HG02885 (cell line): ENCODE results near the gene PNPLA7.
"Not testable (repeated sequence)": the region's sequence is repeated elsewhere in the genome, so short reads cannot be mapped to it uniquely, and the experiment has no call there.

Source experiments
- ATAC-seq: cut with Tn5 transposase; IDR thresholded peaks from one replicate; pipeline ENCODE4 v1.9.1; 2021; ENCODE audit warnings: mild to moderate bottlenecking; ENCODE audit not compliant: unreplicated experiment, poor library complexity

The PNPLA7 gene

GRCh38 chr9:137575716-137576411 is 25.7 kb upstream of the PNPLA7 start:
- ATAC-seq = no peak

- ATAC-seq = no peak
These were observed 25.1 kb upstream of the PNPLA7 start for GRCh38 chr9:137575364-137575715.

- ATAC-seq = no peak
These were observed 24.0 kb upstream of the PNPLA7 start for GRCh38 chr9:137574192-137574591.

- no peak for ATAC-seq
These were observed 20.4 kb upstream of the PNPLA7 start for GRCh38 chr9:137570566-137570965.

- ATAC-seq = no peak
These were observed 19.5 kb upstream of the PNPLA7 start for GRCh38 chr9:137569609-137570203.

GRCh38 chr9:137568445-137568844 is 18.2 kb upstream of the PNPLA7 start:
- ATAC-seq = not testable (repeated sequence)

GRCh38 chr9:137564817-137565411 is 14.7 kb upstream of the PNPLA7 start:
- no peak for ATAC-seq

GRCh38 chr9:137564134-137564533 is 13.9 kb upstream of the PNPLA7 start:
- no peak for ATAC-seq

GRCh38 chr9:137558127-137558526 is 7.9 kb upstream of the PNPLA7 start:
- no peak for ATAC-seq

- ATAC-seq = no peak
These were observed 6.1 kb upstream of the PNPLA7 start for GRCh38 chr9:137556069-137556838.

GRCh38 chr9:137555179-137555578 is 5.0 kb upstream of the PNPLA7 start:
- ATAC-seq = no peak

GRCh38 chr9:137554349-137554748 is 4.1 kb upstream of the PNPLA7 start:
- ATAC-seq = no peak

GRCh38 chr9:137553654-137554053 is 3.5 kb upstream of the PNPLA7 start:
- ATAC-seq = not testable (repeated sequence)

GRCh38 chr9:137552022-137552768 is 2.0 kb upstream of the PNPLA7 start:
- ATAC-seq = no peak

- peak; percentile 88 for ATAC-seq
These were observed 1.2 kb upstream of the PNPLA7 start, which contains the start of gene MRPL41 for GRCh38 chr9:137551264-137552021. MRPL41 (plus strand) TSS chr9:137551879; CDS start chr9:137552082, 203 bp downstream.

GRCh38 chr9:137550958-137551263 is 709 bp upstream of the PNPLA7 start:
- ATAC-seq = not testable (repeated sequence)

GRCh38 chr9:137547687-137548543 is 2.3 kb downstream of the PNPLA7 start:
- no peak for ATAC-seq

- no peak for ATAC-seq
These were observed 5.1 kb downstream of the PNPLA7 start for GRCh38 chr9:137545123-137545522.
